Right atrium auricular region (tissue), 2 donors: ENCODE results near the gene SPEM2. TPM values are rescaled to one million over a fixed set of nuclear protein-coding genes. Genes with fewer than 3 reads are reported as not detected.

Source experiments
- DNase-seq: peaks from one replicate; pipeline ENCODE4 v3.0.0-alpha.2; 2019; ENCODE audit warnings: low spot score
- H3K27ac ChIP-seq, 2 donors: fragments of 200-600 bp; sonication (generic); 1 replicate in 1 of 2; 2 replicates in 1 of 2; pipeline ENCODE4 v1.5.1; 2016 to 2019
- H3K27me3 ChIP-seq, 2 donors: fragments of 200-600 bp; sonication (generic); one replicate each; pipeline versions ENCODE4 v1.5.1 to v1.6.0; 2017 to 2019
- H3K36me3 ChIP-seq: fragments of 200-600 bp; sonication (generic); one replicate; pipeline ENCODE4 v1.5.1; 2016
- H3K4me1 ChIP-seq, 2 donors: fragments of 200-600 bp; sonication (generic); one replicate each; pipeline versions ENCODE4 v1.5.1 to v1.6.0; 2017 to 2019
- H3K4me3 ChIP-seq, 2 donors: fragments of 200-600 bp; sonication (generic); 1 replicate in 1 of 2; 2 replicates in 1 of 2; pipeline ENCODE4 v1.5.1; 2017 to 2019; ENCODE audit warnings: mild to moderate bottlenecking in 1 of 2, moderate library complexity in 1 of 2
- H3K9me3 ChIP-seq, 2 donors: fragments of 200-600 bp; sonication (generic); one replicate each; pipeline ENCODE4 v1.5.1; 2019
- CTCF ChIP-seq, 2 donors: fragments of 200-600 bp; sonication (generic); IDR thresholded peaks; one replicate each; pipeline ENCODE4 v1.5.1; 2019; ENCODE audit warnings: antibody characterized with exemption in 2 of 2
- total RNA-seq, 2 donors: library from RNA; depleted of rRNA; stranded (reverse); fragments of >200 nt; gene quantifications; one replicate each; pipeline ENCODE4 v1.1.0, GENCODE V29; 2016

The SPEM2 gene
- total RNA-seq, 2 donors from 2014 or later, result not detected

- DNase-seq, result no peak
- peak overlapping the region; percentile 100 for H3K27ac ChIP-seq
- no peaks in the 10 kb centered on the region for H3K9me3 ChIP-seq
- peaks cover 0 to 59% of the 10 kb centered on the region in 2 donors for H3K4me1 ChIP-seq
- no peaks in the 10 kb centered on the region for H3K27me3 ChIP-seq
- no peak overlapping the region for H3K4me3 ChIP-seq
- TF ChIP-seq CTCF (IDR thresholded peaks at IDR 0.05), result no peak
- H3K36me3 ChIP-seq, result no peaks in the 10 kb centered on the region
Observed at GRCh38 chr17:7476951-7477350, 51.5 kb downstream of the SPEM2 start.

Other genes with a start within 250 kb of the SPEM2 start
- gene ASGR1, start 246.2 kb upstream of the SPEM2 start, total RNA-seq, result 1 to 10 TPM in 1 of 2 donors, not detected in 1; 1.6 TPM
- 10 to 100 TPM; 15.1 to 33.4 TPM for gene DLG4, start 205.8 kb upstream of the SPEM2 start, total RNA-seq
- gene ACADVL, start 205.7 kb upstream of the SPEM2 start, total RNA-seq, result 100 to 1,000 TPM; 695 to 758 TPM
- 10 to 100 TPM; 18.1 to 19.9 TPM for gene DVL2, start 191.1 kb upstream of the SPEM2 start, total RNA-seq
- gene PHF23, start 186.2 kb upstream of the SPEM2 start, total RNA-seq, result 10 to 100 TPM in 1 of 2 donors, 1 to 10 TPM in 1; 10.0 to 22.4 TPM
- gene GABARAP, start 183.2 kb upstream of the SPEM2 start, total RNA-seq, result 100 to 1,000 TPM; 226 to 469 TPM
- gene CTDNEP1, start 173.9 kb upstream of the SPEM2 start, total RNA-seq, result 10 to 100 TPM; 55.0 to 77.2 TPM
- gene ELP5, start 173.4 kb upstream of the SPEM2 start, total RNA-seq, result 10 to 100 TPM; 28.1 to 70.7 TPM
- gene CLDN7, start 163.1 kb upstream of the SPEM2 start, total RNA-seq, result 1 to 10 TPM in 1 of 2 donors, not detected in 1; 2.3 TPM
- 100 to 1,000 TPM in 1 of 2 donors, 10 to 100 TPM in 1; 70.3 to 151 TPM for gene SLC2A4, start 143.9 kb upstream of the SPEM2 start, total RNA-seq
- 1 to 10 TPM; 2.9 to 3.0 TPM for gene YBX2, start 131.0 kb upstream of the SPEM2 start, total RNA-seq
- gene EIF5A, start 118.0 kb upstream of the SPEM2 start, total RNA-seq, result 100 to 1,000 TPM; 131 to 164 TPM
- 10 to 100 TPM; 80.4 to 97.0 TPM for gene GPS2, start 110.3 kb upstream of the SPEM2 start, total RNA-seq
- 10 to 100 TPM in 1 of 2 donors, 1 to 10 TPM in 1; 9.5 to 12.8 TPM for gene NEURL4, start 96.3 kb upstream of the SPEM2 start, total RNA-seq
- gene ACAP1, start 89.1 kb upstream of the SPEM2 start, total RNA-seq, result 1 to 10 TPM; 5.1 to 6.7 TPM
- 1 to 10 TPM; 4.2 to 6.9 TPM for gene KCTD11, start 73.5 kb upstream of the SPEM2 start, total RNA-seq
- gene TMEM95, start 70.5 kb upstream of the SPEM2 start, total RNA-seq, result not detected
- 1 to 10 TPM; 4.1 to 4.8 TPM for gene TNK1, start 44.5 kb upstream of the SPEM2 start, total RNA-seq
- gene PLSCR3, start 31.1 kb upstream of the SPEM2 start, total RNA-seq, result 10 to 100 TPM; 17.2 to 21.6 TPM
- 10 to 100 TPM; 43.4 to 64.8 TPM for gene TMEM256, start 21.5 kb upstream of the SPEM2 start, total RNA-seq
- gene NLGN2, start 17.8 kb upstream of the SPEM2 start, total RNA-seq, result 10 to 100 TPM in 1 of 2 donors, 1 to 10 TPM in 1; 6.3 to 12.2 TPM
- gene SPEM1, start 5.3 kb upstream of the SPEM2 start, total RNA-seq, result not detected
- gene SPEM3, start 3.2 kb downstream of the SPEM2 start, total RNA-seq, result not detected
- 1 to 10 TPM; 3.7 to 5.6 TPM for gene TMEM102, start 9.8 kb downstream of the SPEM2 start, total RNA-seq
- gene FGF11, start 13.9 kb downstream of the SPEM2 start, total RNA-seq, result 10 to 100 TPM; 18.6 to 20.9 TPM
- gene CHRNB1, start 19.4 kb downstream of the SPEM2 start, total RNA-seq, result 10 to 100 TPM; 15.8 to 19.0 TPM
- gene ZBTB4, start 54.0 kb downstream of the SPEM2 start, total RNA-seq, result 10 to 100 TPM; 50.5 to 67.3 TPM
- gene SLC35G6, start 55.8 kb downstream of the SPEM2 start, total RNA-seq, result not detected
- 10 to 100 TPM; 28.4 to 41.2 TPM for gene POLR2A, start 58.8 kb downstream of the SPEM2 start, total RNA-seq
- 10 to 100 TPM; 39.6 to 50.2 TPM for gene TNFSF12, start 123.4 kb downstream of the SPEM2 start, total RNA-seq
- 10 to 100 TPM; 11.0 to 16.9 TPM for gene TNFSF13, start 133.1 kb downstream of the SPEM2 start, total RNA-seq
- gene SENP3, start 136.3 kb downstream of the SPEM2 start, total RNA-seq, result 10 to 100 TPM; 45.9 to 56.1 TPM
- gene CD68, start 154.0 kb downstream of the SPEM2 start, total RNA-seq, result 10 to 100 TPM; 16.2 to 54.2 TPM
- gene MPDU1, start 158.2 kb downstream of the SPEM2 start, total RNA-seq, result 10 to 100 TPM; 55.4 to 81.1 TPM
- 10 to 100 TPM in 1 of 2 donors, 1 to 10 TPM in 1; 5.6 to 11.5 TPM for gene SOX15, start 164.5 kb downstream of the SPEM2 start, total RNA-seq
- 10 to 100 TPM; 70.3 to 83.6 TPM for gene FXR2, start 189.3 kb downstream of the SPEM2 start, total RNA-seq
- gene SAT2, start 202.2 kb downstream of the SPEM2 start, total RNA-seq, result 10 to 100 TPM; 56.0 to 78.5 TPM
- under 1 TPM in 1 of 2 donors, not detected in 1; 0.39 TPM for gene SHBG, start 204.5 kb downstream of the SPEM2 start, total RNA-seq
- gene ATP1B2, start 225.3 kb downstream of the SPEM2 start, total RNA-seq, result 1 to 10 TPM; 1.2 to 2.2 TPM